ENCODE data around the gene PFKP. TPM values are rescaled to one million over a fixed set of nuclear protein-coding genes. Genes with fewer than 3 reads are reported as not detected.

The PFKP gene
- total RNA-seq, 2 experiments from 2014 or later = 32.2 to 38.9 TPM

- CTCF ChIA-PET = no interaction called here
- intact Hi-C loops (cut with DNase I, micrococcal nuclease) = no loop called here
- Mint-ChIP-seq H3K27me3 (no peaks in the 10 kb centered on the region), H3K4me3 (no peak overlapping the region), H3K36me3 (ENCODE audit: low read depth) (peaks cover 88% of the 10 kb centered on the region), H3K27ac (no peak overlapping the region), H3K9me3 (no peaks in the 10 kb centered on the region), H3K4me1 (ENCODE audit: low read depth) (no peaks in the 10 kb centered on the region)
- Histone ChIP-seq H3K9me3 (ENCODE audit: control insufficient read depth in 1 of 2, insufficient read depth in 1 of 2, low read length in 2 of 2) (peaks cover 0 to 5% of the 10 kb centered on the region in 2 experiments), H3K27me3 (ENCODE audit: control insufficient read depth in 1 of 2, insufficient read depth in 2 of 2, low read length in 2 of 2) (no peaks in the 10 kb centered on the region), H3K4me1 (ENCODE audit: insufficient read depth, low read length) (no peaks in the 10 kb centered on the region), H3K27ac (ENCODE audit: low read depth in 1 of 2, low read length in 2 of 2) (no peak overlapping the region), H3K4me3 (ENCODE audit: low read length) (no peak overlapping the region), H3K36me3 (ENCODE audit: insufficient read depth, low read length) (peaks cover 80% of the 10 kb centered on the region)
- TF ChIP-seq, protein P1, sequence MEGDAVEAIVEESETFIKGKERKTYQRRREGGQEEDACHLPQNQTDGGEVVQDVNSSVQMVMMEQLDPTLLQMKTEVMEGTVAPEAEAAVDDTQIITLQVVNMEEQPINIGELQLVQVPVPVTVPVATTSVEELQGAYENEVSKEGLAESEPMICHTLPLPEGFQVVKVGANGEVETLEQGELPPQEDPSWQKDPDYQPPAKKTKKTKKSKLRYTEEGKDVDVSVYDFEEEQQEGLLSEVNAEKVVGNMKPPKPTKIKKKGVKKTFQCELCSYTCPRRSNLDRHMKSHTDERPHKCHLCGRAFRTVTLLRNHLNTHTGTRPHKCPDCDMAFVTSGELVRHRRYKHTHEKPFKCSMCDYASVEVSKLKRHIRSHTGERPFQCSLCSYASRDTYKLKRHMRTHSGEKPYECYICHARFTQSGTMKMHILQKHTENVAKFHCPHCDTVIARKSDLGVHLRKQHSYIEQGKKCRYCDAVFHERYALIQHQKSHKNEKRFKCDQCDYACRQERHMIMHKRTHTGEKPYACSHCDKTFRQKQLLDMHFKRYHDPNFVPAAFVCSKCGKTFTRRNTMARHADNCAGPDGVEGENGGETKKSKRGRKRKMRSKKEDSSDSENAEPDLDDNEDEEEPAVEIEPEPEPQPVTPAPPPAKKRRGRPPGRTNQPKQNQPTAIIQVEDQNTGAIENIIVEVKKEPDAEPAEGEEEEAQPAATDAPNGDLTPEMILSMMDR (IDR thresholded peaks at IDR 0.05) = no peak
- no peak for ATAC-seq (ENCODE audit: poor library complexity)
- POLR2A ChIA-PET = no interaction called here
- DNase-seq = no peak
Observed at GRCh38 chr10:3116508-3117100, 49.3 kb downstream of the PFKP start.

DNA sequence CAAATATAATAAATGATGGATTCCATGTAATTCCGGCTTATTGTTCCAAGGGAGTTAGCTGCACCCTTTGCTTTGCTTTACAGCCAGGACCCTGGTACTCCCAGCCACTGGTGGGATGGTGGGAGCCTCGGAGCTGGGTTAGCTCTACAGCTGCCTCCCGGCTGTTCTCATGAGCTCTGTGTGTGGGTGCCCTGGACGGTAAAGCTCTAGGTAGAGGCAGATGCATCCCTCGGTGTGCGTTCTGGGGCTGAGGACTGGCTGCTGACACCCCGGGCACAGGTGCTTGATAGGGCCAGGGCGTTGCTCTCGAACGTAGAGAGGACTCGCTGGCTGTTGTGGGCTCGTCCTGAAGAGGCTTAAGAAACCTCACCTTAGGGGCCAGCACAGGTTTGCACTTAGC lies 50.1 kb downstream of the PFKP start:
- intact Hi-C loops (cut with DNase I, micrococcal nuclease) = no loop called here
- no peak overlapping the region for H3K27ac ChIP-seq (ENCODE audit: low read depth in 1 of 2, low read length in 2 of 2)
- DNase-seq = no peak
- H3K36me3 ChIP-seq (ENCODE audit: insufficient read depth, low read length) = peaks cover 77% of the 10 kb centered on the region
- ATAC-seq (ENCODE audit: poor library complexity) = no peak
- Mint-ChIP-seq H3K4me3 (no peak overlapping the region), H3K27me3 (no peaks in the 10 kb centered on the region), H3K9me3 (no peaks in the 10 kb centered on the region), H3K27ac (no peak overlapping the region), H3K4me1 (ENCODE audit: low read depth) (no peaks in the 10 kb centered on the region), H3K36me3 (ENCODE audit: low read depth) (peaks cover 87% of the 10 kb centered on the region)
- TF ChIP-seq, protein P1 (IDR thresholded peaks at IDR 0.05) = no peak
- no peaks in the 10 kb centered on the region for H3K27me3 ChIP-seq (ENCODE audit: control insufficient read depth in 1 of 2, insufficient read depth in 2 of 2, low read length in 2 of 2)
- no peak overlapping the region for H3K4me3 ChIP-seq (ENCODE audit: low read length)
- H3K9me3 ChIP-seq (ENCODE audit: control insufficient read depth in 1 of 2, insufficient read depth in 1 of 2, low read length in 2 of 2) = peaks cover 0 to 5% of the 10 kb centered on the region in 2 experiments
- POLR2A ChIA-PET = no interaction called here
- CTCF ChIA-PET = no interaction called here
- no peaks in the 10 kb centered on the region for H3K4me1 ChIP-seq (ENCODE audit: insufficient read depth, low read length)

- no peak for DNase-seq
- H3K27me3 ChIP-seq (ENCODE audit: control insufficient read depth in 1 of 2, insufficient read depth in 2 of 2, low read length in 2 of 2) = no peaks in the 10 kb centered on the region
- no peak overlapping the region for H3K4me3 ChIP-seq (ENCODE audit: low read length)
- Mint-ChIP-seq H3K36me3 (ENCODE audit: low read depth) (peaks cover 86% of the 10 kb centered on the region), H3K4me3 (no peak overlapping the region), H3K27me3 (no peaks in the 10 kb centered on the region), H3K27ac (no peak overlapping the region), H3K4me1 (ENCODE audit: low read depth) (no peaks in the 10 kb centered on the region), H3K9me3 (no peaks in the 10 kb centered on the region)
- peaks cover 78% of the 10 kb centered on the region for H3K36me3 ChIP-seq (ENCODE audit: insufficient read depth, low read length)
- intact Hi-C loops (cut with DNase I, micrococcal nuclease) = no loop called here
- TF ChIP-seq, protein P1 (IDR thresholded peaks at IDR 0.05) = no peak
- ATAC-seq (ENCODE audit: poor library complexity) = no peak
- H3K9me3 ChIP-seq (ENCODE audit: control insufficient read depth in 1 of 2, insufficient read depth in 1 of 2, low read length in 2 of 2) = peaks cover 0 to 5% of the 10 kb centered on the region in 2 experiments
- H3K4me1 ChIP-seq (ENCODE audit: insufficient read depth, low read length) = no peaks in the 10 kb centered on the region
- ChIA-PET POLR2A (no interaction called here), CTCF (no interaction called here)
- no peak overlapping the region for H3K27ac ChIP-seq (ENCODE audit: low read depth in 1 of 2, low read length in 2 of 2)
Observed at GRCh38 chr10:3118641-3119091, 51.3 kb downstream of the PFKP start.

Measured in CD4-positive, alpha-beta T cell (primary cell).